ENCODE results near the gene PHYKPL.
"Not testable (repeated sequence)": the region's sequence is repeated elsewhere in the genome, so short reads cannot be mapped to it uniquely, and the experiment has no call there.

PHYKPL gene

DNA sequence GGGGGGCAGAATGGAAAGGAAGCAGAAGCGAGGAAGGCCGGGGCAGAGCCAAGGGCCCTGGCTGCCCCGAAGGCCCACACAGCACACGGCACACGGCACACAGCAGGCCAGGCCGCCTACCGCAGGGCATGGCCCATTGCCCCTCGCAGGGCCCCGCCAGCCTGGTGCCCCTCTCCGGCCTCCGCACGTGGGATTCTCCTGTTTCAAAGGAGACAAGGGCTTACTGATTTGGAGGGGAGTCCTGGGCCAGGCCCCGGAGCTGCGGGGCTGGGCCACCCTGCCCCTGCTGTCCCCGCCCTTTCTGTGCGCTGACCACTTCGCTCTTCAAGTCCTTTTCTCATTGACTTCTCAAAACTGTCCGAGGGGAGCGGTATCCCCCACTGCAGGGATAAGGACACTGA is 7.7 kb upstream of the PHYKPL start:
- no peak overlapping the region for H3K4me3 ChIP-seq (ENCODE audit: low read depth, low read length)

DNA sequence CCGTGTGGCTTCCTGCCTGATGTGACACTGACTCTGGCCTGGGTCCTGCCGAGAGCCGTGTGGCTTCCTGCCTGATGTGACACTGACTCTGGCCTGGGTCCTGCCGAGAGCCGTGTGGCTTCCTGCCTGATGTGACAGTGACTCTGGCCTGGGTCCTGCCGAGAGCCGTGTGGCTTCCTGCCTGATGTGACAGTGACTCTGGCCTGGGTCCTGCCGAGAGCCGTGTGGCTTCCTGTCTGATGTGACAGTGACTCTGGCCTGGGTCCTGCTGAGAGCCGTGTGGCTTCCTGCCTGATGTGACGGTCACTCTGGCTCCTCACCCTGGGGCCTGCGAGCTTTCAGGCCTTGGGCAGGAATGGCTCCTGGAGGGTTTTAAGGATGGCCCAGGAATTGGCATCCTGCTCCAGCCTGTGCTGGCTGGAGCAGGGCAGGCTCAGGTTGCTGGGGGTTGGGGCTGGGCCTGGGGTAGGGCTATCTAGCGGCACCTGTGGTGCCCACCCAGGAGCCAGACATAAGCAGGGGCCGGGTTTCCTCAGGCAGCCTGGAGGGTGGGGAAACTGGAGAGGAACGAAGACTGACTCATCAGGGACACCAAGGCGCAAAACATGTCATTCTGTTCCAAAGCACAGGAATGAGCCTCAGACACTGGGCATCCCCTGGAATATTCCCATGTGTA is 7.2 kb upstream of the PHYKPL start:
- not testable (repeated sequence) for H3K4me3 ChIP-seq (ENCODE audit: low read depth, low read length)

DNA sequence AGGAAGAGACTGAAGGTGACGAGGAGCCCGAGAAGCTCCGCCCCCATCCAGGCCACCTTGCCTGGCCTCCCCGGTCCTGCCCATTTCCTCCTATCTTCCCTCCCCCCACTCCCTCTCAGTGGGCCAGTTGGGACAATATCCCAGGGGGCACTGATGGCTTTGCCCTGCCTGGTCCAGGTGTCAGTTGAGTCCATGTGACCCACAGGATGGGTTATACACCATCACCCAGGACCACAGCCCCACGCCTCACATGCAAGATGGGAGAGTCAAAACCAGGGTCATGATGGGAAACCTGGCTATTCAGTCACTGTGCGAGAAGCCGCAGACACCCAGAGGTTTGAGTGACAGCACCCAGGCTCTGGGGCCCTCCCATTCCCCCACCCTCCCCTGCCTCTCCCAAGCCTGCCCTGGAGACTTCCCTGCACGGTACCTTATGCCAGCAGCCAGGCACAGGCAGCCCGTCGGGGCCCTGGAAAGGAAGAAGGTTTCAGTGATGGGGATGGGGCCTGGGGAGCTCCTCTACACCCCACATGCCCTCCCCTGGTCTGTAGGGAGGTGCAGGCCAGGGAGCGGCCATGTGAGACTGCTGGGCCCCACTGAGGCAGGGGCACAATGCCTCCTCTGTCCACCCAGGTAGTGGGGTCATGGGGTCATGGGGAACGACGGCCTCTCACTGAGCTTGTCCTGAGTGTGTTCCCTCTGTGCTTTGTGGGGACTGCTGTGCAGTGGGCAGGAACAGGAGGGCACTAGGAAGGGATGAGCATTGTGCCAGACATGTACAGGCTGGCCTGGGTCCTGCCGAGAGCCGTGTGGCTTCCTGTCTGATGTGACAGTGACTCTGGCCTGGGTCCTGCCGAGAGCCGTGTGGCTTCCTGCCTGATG is 6.3 kb upstream of the PHYKPL start:
- no peak overlapping the region for H3K4me3 ChIP-seq (ENCODE audit: low read depth, low read length)

DNA sequence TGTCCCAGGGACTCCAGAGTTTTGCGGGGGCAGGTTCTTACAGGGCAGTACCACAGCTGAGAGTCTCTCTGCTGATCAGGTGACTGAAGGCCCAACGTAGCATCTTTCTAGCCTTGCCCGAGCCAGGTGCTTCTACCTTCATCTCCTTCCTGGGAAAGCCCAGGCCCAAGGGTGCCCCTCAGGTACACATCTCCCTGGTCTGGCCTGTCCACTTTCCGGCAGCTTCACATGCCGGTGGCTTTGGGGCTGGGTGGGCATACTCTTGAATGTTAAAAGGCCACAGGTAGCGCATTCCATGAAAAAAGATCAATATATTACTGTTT is 5.7 kb upstream of the PHYKPL start:
- H3K4me3 ChIP-seq (ENCODE audit: low read depth, low read length): no peak overlapping the region

DNA sequence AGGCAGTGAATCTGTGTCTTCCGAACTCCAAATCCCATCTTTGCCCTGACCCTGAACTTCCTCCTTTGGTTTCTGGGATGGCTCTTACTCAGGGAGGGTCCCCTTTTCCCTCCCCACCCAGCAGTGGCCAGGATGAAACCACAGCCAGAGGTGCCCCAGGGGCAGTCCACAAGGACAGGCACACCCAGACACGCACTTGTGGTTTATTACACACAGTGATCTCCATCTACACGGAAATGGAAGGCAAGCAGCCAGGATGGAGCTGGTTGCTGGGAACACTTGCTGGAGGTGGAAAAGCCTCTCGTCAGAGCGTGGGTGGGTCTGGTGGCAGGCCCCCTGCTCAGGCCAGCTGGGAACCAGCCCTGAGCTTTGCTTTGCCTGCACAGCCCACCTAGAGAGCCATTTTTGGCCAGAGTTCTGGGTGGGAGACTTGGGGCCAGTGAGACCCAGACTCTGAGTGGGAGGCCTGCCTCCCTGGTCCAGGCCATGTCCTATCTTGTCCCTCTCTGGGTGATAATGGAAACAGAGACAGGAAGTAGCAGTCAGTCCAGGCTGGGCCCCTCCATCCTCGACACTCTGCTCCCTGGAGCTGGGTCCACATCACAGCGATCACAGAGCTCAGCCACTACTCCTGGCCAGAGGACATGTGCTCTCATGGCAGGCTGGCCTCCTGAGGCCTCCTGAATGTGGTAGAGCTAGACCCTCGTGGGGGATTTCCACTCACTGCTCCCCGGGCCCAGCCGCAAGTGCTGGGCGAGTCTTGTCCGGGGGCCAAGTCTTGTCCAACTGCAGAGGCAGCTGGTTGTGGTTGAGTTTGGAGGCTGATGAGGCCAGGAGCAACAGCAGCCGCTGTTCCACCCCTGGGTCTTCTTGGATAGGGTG is 5.1 kb upstream of the PHYKPL start:
- no peak overlapping the region for H3K4me3 ChIP-seq (ENCODE audit: low read depth, low read length)

DNA sequence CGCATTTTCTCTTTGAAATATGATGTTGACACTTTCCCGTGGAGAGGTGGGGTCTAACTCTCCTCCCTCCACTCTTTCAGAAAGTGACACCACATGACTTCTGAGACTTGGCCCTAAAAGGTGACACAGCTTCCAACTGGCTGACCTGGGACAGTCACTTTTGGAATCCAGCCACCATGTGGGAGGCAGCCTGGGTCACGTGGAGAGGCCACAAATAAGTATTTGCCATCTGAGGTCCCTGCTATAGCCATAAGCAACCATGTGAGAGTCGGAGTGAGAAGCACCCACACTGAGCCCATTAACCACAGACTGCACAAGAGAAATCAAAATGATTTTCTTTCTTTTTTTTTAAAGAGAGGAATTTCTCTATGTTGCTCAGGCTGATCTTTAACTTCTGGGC is 4.1 kb upstream of the PHYKPL start:
- H3K4me3 ChIP-seq (ENCODE audit: low read depth, low read length): no peak overlapping the region

DNA sequence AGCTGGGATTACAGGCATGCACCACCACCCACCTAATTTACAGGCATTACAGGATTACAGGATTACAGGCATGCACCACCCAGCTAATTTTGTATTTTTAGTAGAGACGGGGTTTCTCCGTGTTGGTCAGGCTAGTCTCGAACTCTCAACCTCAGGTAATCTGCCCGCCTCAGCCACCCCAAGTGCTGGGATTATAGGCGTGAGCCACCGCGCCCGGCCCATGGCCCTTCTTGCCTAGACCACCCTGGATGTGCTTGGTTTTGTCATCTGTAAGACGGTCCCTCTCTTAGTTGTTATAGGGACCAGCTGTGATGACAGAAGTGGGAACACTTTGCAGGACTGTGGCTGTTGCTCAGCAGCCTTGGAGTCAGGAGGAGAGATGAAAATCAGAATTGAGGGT is 3.5 kb upstream of the PHYKPL start:
- H3K4me3 ChIP-seq (ENCODE audit: low read depth, low read length): no peak overlapping the region

DNA sequence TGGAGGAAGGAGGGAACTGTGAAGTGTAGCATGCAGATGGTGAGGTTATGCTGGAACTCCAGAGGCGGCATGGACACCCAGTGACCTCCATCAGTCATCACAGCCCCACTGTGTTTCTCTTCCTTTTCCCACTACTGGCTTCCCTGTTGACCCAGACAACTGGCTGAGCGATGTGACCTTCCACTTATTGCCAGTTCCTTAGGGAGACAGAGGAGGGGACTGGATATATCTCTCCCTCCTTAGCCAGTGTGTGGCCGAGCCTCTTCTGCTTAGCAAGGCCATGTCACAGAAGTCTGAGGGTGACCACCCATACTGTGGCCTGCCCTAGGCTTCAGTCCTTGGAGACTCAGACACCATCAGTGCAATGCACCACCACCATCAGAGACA is 3.0 kb upstream of the PHYKPL start:
- H3K4me3 ChIP-seq (ENCODE audit: low read depth, low read length): no peak overlapping the region

DNA sequence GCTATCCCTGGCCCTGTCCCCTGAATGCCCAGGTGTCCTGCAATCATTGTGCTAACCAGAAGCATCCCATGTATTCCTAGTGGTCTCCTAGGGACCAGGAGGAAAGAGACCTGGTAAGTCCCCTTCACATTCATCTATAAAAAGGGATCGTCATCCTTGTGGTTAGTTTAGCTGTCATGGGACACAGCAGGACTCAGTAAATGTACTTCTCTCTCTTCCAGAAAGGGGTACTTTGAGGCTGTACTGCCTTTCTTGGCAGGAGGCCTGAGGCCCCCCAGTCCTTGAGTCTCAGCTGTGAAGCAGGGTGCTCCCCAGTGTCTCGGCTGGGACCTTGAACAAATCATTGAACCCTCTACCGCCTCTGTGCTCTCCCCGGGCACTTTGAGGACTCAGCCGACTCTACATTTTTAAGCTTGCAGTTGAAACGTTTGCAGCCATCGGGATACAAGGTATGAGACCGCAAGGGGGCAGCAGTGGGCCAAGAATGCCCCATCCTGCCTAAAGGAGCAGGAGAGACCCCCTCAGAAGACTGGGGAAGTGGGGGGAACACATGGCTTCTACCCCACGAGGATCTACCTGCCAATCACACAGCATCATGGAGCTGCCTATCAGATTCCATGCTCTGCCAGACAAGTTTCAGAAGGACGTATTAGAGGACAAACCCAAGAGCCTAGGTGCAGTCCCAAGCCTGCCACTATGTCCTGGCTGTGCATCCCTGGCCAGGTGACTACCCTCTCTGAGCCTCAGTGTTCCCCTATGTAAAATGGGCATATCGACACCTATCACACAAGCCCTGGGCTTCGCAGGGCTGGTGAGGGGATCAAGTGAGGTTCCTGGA is 2.4 kb upstream of the PHYKPL start:
- no peak overlapping the region for H3K4me3 ChIP-seq (ENCODE audit: low read depth, low read length)

DNA sequence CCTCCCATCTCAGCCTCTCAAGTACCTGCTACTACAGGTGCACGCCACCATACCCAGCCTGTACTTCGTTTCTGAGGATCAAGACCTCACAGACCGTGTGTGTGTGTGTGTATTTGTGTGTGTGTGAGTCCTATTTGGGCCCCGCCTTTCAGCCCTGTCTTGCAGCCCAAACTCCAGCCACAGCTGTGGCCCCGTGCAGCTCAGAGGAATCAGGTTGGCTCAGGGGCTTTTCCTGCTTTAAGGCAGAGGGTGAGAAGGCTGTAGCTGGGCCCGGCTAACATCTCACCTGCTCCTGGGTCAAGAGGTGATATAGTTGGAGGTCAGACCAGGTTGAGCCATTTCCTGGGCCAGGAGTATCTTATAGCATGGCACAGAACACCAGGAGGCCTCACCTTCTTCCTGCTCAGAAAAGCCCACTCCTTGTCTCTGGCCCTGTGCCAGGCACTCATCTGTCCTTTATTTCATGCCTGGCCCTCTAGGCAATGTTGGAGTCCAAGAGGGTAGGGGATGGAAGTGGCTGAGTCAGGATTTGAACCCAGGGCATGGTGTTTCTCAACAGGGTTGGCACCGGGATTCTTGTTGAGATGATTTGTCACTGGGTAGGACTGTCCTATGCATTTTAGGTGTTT is 1.6 kb upstream of the PHYKPL start:
- no peak overlapping the region for H3K4me3 ChIP-seq (ENCODE audit: low read depth, low read length)

DNA sequence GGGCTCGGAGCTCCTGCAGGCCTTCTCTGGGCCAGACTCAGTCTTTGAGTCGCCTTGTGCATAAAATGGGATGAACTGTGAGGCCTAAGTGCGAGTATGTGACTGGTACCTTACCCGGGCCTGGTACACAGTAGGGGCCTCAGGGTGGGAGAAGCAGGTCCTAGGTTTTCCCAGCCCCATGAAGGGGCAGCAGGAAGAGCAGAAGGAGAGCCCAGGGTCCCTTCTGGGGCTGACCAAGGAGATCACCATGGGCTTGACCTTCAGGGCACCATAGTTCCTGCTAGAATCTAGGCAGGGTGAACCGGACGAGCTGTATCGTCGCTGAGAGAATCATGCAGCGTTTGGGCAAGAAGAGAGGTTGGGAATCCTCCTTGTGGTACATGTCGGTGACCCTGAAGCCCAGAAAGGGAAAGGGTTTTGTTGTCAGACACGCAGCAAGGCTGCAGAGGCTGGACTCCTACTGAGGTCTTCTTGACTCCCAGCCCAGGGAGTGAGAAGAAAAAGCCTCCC is 373 bp upstream of the PHYKPL start:
- peak overlapping the region; percentile 62 for H3K4me3 ChIP-seq (ENCODE audit: low read depth, low read length)

DNA sequence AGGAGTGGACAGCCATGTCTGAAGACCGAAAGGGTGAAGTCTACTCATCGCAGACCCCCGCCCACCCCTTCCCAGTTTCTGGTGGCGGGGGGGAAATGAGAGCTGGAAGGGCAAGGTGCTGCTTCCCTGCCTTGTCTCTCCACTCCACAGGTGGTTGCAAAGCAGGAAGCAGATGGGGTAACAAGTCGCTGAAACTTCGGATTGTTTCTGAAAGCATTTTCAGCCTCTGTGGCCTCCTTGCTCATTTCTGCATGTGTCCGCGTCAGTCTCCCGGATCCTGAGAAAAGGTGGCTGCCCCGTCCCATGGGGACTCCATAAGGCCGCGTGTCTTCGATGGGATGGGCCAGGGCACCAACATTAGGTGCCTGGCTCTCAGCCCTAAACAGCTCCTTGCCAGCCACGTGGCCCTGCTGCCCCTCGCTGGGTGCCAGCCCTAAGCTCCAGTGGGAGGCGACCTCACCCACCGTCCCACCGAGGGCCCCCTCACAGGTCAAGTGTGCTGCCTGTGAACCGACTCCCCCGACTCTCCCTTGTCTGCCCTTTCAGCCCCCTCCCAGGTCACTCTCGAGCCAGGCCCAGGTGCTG is 971 bp downstream of the PHYKPL start:
- H3K4me3 ChIP-seq (ENCODE audit: low read depth, low read length): peak overlapping the region; percentile 62

DNA sequence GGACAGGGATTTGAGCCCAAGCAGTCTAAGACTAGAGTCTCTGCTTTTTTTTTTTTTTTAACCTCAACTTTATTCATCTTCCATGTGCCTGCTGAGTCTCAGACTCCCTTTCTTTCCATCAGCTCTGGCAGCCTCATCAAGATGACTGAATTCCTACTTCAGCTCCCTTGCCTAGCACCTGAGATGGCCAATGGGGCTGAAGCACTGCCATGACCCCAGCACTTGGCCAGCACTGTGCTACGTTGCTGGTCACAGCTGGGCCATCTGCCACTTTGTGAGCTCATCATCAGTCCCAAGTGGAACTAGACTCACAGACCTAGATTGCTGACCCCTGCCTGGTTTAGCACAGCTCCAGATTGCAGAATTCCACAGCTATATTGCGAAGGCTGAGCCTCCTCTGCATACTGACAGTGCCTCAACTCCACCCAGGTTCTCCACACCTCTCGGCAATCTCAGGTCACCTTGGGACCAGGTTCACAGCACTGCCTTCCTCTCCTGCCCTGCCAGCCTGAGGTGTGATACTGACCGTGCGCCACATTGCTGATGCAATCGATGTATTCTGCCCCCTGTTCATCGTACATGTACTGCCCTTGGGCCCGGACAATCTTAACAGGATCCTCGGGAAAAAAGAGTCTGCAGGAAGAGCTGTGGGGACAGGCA is 1.6 kb downstream of the PHYKPL start:
- no peak overlapping the region for H3K4me3 ChIP-seq (ENCODE audit: low read depth, low read length)

DNA sequence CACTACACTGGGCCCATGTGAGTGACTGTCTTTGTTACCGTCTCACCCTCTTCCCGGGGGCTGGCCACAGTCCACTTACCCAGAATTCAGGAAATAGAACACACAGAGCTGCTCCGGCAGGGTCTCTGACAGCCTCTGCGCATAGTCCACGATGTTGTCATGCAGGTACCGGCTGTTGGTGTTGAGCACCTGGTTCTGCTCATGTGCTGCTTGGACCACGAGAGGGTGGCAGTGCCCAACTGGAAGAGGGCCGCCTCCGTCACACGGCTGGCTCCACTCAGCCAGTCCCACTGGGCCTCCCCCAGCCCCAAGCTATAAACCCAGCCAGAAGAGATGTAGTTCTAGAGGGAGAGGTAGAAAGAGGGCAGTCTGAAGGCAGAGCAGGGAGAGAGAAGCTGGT is 2.7 kb downstream of the PHYKPL start:
- H3K4me3 ChIP-seq (ENCODE audit: low read depth, low read length): no peak overlapping the region

DNA sequence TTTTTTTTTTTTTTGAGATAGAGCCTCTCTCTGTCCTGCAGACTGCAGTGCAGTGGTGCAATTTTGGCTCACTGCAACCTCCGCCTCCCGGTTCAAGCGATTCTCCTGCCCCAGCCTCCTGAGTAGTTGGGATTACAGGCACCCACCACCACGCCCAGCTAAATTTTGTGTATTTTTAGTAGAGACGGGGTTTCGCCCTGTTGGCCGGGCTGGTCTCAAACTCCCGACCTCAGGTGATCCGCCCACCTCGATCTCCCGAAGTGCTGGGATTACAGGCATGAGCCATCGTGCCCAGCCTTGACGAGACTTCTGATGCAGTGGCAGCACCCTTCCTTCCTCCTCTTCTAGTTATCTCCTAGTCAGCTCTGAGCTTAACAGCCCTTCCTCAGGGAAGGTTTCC is 3.5 kb downstream of the PHYKPL start:
- not testable (repeated sequence) for H3K4me3 ChIP-seq (ENCODE audit: low read depth, low read length)

DNA sequence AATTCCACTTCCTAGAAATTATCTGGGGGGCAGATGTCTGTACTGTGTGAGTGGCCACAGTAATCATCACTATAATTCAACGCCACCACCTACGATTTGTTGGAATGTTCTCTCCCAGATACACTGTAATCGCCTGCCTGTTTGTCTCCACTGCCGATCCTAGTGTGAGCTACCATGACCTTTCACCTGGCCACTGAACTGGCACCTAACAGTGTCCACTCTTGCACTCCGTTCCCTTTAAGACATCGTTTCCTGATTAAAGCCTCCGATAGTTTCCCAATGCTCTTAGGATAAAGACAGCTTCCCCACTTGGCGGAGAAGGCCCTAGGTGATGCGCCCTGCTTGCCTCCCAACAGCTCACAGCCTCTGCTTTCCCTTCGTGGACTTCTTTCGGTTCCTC is 4.0 kb downstream of the PHYKPL start:
- no peak overlapping the region for H3K4me3 ChIP-seq (ENCODE audit: low read depth, low read length)

DNA sequence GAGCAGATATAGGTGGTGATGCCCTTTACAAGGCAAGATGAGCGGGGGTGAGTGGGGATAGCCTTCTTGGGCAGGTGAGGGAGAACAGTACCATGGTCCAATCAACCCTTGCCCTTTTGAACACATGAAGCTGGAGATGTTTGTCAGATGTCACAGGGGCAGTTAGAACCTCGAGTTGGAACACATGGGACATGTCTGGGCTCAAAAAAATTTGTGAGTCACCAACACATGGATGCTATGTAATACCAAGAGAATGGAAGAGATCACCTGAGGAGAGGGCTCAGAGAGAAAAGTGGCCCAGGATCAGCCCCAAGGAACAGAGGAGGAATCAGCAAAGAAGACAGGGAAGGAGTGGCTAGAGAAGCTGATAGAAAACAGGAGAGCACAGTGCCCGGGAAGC is 4.7 kb downstream of the PHYKPL start:
- H3K4me3 ChIP-seq (ENCODE audit: low read depth, low read length): no peak overlapping the region

DNA sequence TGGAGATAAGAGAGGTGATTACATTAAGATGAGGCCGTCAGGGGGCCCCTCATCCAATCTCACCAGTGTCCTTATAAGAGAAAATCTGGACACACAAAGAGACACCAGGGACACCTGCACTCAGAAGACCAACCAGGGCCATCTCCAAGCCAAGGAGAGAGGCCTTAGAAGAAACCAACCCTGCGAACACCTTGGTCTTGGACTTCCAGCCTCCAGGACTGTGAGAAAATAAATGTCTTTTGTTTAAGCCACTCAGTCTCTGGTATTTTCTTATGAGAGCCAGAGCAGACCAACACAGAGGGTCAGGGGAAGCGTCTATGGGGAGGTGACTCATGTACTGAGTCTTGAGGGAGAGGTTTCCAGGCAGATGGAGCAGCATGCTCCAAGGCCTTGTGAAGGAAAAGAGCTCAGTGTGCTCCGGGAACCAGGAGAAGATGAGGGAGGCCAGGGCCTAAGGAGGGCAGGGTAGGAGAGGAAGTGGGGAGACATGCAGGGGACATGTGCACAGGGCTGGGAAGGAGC is 5.4 kb downstream of the PHYKPL start:
- no peak overlapping the region for H3K4me3 ChIP-seq (ENCODE audit: low read depth, low read length)

DNA sequence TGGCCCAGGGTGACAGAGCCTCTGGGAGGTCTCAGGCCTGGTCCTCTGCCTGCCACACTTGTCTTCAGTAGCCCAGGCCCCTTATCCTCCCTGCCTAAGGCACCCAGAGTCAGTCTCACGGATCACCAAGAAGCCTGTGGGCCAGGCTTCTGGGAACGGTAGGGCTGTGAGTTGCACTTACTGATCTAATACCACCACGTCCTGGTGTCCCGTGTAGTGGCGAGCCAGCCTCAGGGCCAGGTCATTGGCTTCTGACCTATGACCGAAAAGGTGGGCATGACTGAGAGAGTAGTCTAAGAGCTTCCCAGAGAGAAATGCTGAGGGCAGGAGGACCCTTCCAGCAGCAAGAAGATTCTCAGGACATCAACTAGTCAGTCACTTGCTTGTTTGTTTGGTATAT is 7.4 kb downstream of the PHYKPL start:
- H3K4me3 ChIP-seq (ENCODE audit: low read depth, low read length): no peak overlapping the region

Measured in iPS-11a (cell line).